Measurements from ENCODE around the gene TXK.
A peak's percentile ranks its signal among the peaks of the same experiment; 100 is the strongest.

TXK gene

DNA sequence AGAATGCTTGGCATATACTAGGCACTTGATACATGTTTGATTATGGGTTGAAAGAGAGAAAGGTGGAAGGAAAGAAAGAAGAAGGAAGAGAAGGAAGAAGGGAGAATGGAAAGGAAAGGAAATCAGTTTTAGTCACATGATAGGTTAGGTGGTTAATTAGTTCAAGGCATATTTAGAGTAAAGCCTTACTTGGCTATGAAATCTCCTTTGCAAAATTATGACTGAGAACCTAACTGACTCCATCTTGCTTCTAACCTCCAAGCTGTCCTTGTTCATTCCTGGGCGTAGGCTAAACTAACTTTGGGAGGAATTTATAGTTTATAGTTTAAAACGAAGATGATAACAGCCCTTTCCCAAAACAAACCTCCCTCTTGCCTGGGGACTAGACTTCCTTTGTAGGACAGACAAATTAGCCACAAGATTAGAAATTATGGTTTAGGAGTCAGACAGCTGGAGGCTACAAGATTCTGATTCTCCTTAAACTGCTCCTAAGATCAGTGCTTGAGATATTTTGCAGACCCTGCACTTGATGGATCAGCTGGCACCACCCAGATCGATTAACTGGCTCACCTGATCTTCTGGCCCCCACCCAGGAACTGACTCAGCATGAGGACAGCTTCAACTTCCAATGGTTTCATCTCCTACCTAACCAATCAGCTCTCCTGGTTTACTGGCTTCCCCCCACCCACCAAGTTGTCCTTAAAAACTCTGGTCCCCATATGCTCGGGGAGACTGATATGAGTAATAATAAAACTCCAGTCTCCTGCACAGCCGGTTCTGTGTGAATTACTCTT is 55.0 kb downstream of the TXK start:
- no peaks in the 10 kb centered on the region for H3K9me3 Mint-ChIP-seq
- ATAC-seq (replicated peaks) (no peak), DNase-seq (no peak)
- H3K36me3 Mint-ChIP-seq (ENCODE audit: insufficient read depth) = peaks cover 32% of the 10 kb centered on the region
- H3K27ac Mint-ChIP-seq = peak overlapping the region in 1 of 2 donors; percentile 47
- peaks cover 11% of the 10 kb centered on the region in 2 donors for H3K4me1 Mint-ChIP-seq (ENCODE audit: low read depth in 2 of 2)
- peaks cover 0 to 5% of the 10 kb centered on the region in 2 donors for H3K27me3 Mint-ChIP-seq
- H3K4me3 Mint-ChIP-seq = no peak overlapping the region

DNA sequence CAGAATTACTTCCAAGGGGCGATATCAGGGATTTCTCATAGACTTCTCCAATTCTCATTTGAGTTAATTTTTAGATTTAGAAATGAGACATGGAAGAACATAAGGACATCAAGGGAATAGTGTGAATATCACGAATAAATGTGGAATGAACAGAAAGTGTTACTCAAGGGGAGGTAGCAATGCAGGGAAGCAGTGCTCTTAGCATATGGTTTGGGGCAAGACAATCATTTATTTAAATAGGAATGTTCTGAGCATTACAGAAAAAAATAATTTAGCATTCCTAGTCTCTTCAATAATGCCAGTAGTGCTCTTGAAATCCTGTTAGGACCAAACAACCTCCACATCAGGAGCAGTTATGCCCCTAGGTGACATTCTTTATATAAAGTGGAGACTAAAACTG is 55.6 kb downstream of the TXK start:
- DNase-seq (no peak), ATAC-seq (replicated peaks) (no peak)
- peaks cover 11% of the 10 kb centered on the region in 2 donors for H3K4me1 Mint-ChIP-seq (ENCODE audit: low read depth in 2 of 2)
- H3K9me3 Mint-ChIP-seq = no peaks in the 10 kb centered on the region
- H3K4me3 Mint-ChIP-seq = no peak overlapping the region
- H3K27ac Mint-ChIP-seq = no peak overlapping the region
- peaks cover 0 to 5% of the 10 kb centered on the region in 2 donors for H3K27me3 Mint-ChIP-seq
- peaks cover 33% of the 10 kb centered on the region for H3K36me3 Mint-ChIP-seq (ENCODE audit: insufficient read depth)

DNA sequence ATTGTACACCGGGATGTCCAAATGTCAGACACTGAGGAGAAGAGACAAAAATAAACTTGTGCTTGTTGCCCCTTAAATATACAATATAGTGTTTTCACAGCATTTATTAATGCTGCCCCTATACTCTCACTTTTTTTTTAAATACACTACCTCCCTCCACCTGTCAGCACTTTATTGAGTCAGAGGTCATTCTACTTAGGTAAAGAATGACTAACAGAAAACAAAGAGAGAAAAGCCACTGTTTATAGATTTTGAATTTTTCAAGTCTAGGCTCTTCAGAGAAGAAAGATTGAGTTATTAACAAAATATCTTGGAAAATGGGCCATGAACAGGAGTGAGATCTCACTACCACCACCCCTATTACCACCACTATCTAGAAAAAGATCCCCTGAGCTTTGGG is 59.4 kb downstream of the TXK start:
- DNase-seq = no peak
- H3K9me3 Mint-ChIP-seq = no peaks in the 10 kb centered on the region
- H3K4me1 Mint-ChIP-seq (ENCODE audit: low read depth in 2 of 2) = peaks cover 4 to 5% of the 10 kb centered on the region in 2 donors
- ATAC-seq (replicated peaks) = no peak
- H3K27ac Mint-ChIP-seq = no peak overlapping the region
- H3K27me3 Mint-ChIP-seq = peaks cover 0 to 5% of the 10 kb centered on the region in 2 donors
- peaks cover 47% of the 10 kb centered on the region for H3K36me3 Mint-ChIP-seq (ENCODE audit: insufficient read depth)
- no peak overlapping the region for H3K4me3 Mint-ChIP-seq

DNA sequence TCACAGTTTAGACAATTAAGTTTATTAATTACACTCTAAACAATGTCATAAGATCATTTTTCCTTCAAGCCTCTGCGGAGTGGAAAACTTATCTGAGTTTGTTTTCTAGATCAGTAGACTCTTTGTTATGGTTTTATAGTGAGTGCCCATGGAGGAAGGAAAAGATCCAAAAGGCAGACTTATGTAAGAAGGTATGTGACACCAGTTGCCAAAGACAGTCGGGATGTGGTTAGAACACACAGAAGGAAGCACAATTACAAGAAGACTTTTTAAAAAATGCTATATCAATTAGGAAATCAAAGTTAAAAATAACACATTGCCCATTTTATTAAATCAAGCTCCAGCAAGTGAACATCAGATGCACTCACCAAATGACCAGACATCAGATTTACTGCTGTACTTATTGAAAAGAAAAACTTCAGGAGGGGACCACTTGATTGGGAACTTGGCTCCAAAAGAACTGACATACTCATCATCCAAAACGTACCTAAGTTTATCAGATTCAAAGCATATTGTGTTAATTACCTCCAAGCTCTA is 60.4 kb downstream of the TXK start:
- Mint-ChIP-seq H3K4me3 (no peak overlapping the region), H3K4me1 (ENCODE audit: low read depth in 2 of 2) (peaks cover 0 to under 1% of the 10 kb centered on the region in 2 donors), H3K27ac (no peak overlapping the region), H3K27me3 (peaks cover 0 to 5% of the 10 kb centered on the region in 2 donors), H3K36me3 (ENCODE audit: insufficient read depth) (peaks cover 55% of the 10 kb centered on the region), H3K9me3 (no peaks in the 10 kb centered on the region)
- DNase-seq = no peak
- no peak for ATAC-seq (replicated peaks)

DNA sequence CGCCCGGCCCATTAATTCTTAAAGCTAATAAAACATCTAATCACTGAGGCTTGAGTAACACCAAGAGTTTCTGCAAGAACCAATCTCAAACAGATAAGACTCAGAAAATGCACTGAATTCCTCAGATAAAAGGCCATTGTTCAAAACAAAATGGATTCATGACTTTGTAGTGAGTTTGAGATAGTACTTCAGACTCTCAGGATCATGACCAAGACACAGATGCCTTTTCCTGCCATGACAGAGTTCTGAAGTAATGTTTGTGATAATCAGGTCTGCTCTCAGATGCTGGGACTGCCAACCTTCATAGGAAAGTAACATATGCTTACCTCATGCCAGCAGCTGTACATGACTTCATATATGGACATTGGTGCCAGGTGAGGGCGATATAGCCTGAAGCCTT is 62.9 kb downstream of the TXK start:
- no peaks in the 10 kb centered on the region for H3K9me3 Mint-ChIP-seq
- no peak overlapping the region for H3K4me3 Mint-ChIP-seq
- H3K27ac Mint-ChIP-seq = no peak overlapping the region
- H3K36me3 Mint-ChIP-seq (ENCODE audit: insufficient read depth) = peaks cover 64% of the 10 kb centered on the region
- DNase-seq = no peak
- H3K4me1 Mint-ChIP-seq (ENCODE audit: low read depth in 2 of 2) = no peaks in the 10 kb centered on the region
- peaks cover 0 to 5% of the 10 kb centered on the region in 2 donors for H3K27me3 Mint-ChIP-seq
- ATAC-seq (replicated peaks) = no peak

DNA sequence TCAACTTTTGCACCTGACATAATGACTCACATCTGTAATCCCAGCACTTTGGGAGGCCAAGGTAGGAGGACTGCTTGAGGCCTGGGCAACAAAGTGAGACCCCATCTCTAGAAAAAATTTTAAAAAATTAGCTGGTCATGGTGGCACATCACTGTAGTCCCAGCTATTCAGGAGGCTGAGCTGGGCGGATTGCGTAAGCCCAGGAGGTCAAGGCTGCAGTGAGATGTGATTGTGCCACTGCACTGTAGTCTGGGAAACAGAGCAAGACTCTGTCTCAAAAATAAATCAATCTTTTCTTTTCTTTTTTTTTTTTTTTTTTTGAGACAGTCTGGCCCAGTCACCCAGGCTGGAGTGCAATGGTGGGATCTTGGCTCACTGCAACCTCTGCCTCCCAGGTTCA is 65.0 kb downstream of the TXK start:
- Mint-ChIP-seq H3K27me3 (no peaks in the 10 kb centered on the region), H3K4me1 (ENCODE audit: low read depth in 2 of 2) (peaks cover 0 to 5% of the 10 kb centered on the region in 2 donors), H3K9me3 (no peaks in the 10 kb centered on the region), H3K36me3 (ENCODE audit: insufficient read depth) (peaks cover 55% of the 10 kb centered on the region), H3K4me3 (no peak overlapping the region), H3K27ac (no peak overlapping the region)
- DNase-seq (no peak), ATAC-seq (replicated peaks) (no peak)

DNA sequence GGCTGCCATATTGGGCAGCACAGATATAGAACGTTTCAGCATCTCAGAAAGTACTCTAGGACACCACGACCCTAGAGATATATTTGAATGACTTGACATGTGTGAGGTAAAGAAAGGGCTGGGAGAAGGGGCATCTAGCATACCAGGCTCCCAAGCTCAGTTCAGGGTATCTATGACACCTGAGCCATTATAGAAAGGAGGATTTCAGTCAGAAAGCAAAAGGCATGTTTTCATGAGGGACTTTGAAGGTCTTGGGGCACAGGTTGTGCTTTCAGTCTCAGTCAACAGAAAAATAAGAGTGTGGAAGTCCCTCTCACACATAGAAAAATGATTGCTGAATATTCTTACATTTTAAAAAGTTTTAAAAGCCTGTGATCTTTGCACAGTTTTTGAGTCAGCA is 65.9 kb downstream of the TXK start:
- Mint-ChIP-seq H3K27ac (no peak overlapping the region), H3K4me3 (no peak overlapping the region), H3K4me1 (ENCODE audit: low read depth in 2 of 2) (peaks cover 0 to 5% of the 10 kb centered on the region in 2 donors), H3K36me3 (ENCODE audit: insufficient read depth) (peaks cover 54% of the 10 kb centered on the region), H3K9me3 (no peaks in the 10 kb centered on the region), H3K27me3 (no peaks in the 10 kb centered on the region)
- ATAC-seq (replicated peaks) (no peak), DNase-seq (no peak)

DNA sequence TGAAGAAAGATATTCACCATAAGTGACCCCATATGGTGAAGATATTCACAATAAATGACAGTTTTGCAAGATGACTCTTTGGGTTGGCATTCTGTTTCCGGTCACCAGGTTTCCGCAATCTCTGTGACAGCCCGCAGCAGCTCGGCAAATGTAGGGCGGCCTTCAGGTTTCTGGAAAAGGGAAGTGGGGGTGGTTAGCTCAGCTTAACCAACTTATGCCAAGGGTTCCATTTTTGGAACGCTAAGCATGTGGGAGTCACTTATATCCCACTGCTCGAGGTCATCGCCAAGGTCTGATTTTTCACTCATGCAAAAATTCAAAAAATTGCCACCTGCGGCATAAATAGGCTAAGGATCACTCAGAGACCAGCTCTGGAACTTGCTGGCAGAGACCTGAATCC is 66.5 kb downstream of the TXK start:
- Mint-ChIP-seq H3K4me1 (ENCODE audit: low read depth in 2 of 2) (peaks cover 0 to 5% of the 10 kb centered on the region in 2 donors), H3K9me3 (no peaks in the 10 kb centered on the region), H3K4me3 (no peak overlapping the region), H3K36me3 (ENCODE audit: insufficient read depth) (peaks cover 48% of the 10 kb centered on the region), H3K27ac (no peak overlapping the region), H3K27me3 (no peaks in the 10 kb centered on the region)
- DNase-seq (no peak), ATAC-seq (replicated peaks) (no peak)

DNA sequence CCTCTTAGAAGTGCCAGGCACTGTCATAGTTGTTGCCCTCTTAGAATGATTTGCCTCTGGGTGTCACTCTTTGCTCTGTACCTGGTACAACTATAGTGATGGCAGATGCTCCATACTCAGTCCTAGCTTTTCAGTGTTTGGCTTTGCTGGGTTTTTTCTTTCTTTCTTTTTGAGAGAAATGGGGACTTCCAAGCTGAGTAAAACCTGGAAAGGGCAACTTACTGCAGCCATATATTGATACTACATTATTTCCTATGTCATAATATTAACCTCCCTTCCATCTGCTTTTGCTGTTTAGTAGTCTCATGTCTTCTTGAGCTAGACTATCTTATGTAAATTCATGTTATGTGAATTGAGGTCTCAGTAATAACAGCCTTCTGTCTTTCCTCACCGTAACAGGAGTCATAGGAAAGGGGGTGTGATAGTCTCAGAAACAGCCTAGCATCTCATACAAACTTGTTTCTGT is 68.4 kb downstream of the TXK start:
- no peak overlapping the region for H3K27ac Mint-ChIP-seq
- DNase-seq = no peak

DNA sequence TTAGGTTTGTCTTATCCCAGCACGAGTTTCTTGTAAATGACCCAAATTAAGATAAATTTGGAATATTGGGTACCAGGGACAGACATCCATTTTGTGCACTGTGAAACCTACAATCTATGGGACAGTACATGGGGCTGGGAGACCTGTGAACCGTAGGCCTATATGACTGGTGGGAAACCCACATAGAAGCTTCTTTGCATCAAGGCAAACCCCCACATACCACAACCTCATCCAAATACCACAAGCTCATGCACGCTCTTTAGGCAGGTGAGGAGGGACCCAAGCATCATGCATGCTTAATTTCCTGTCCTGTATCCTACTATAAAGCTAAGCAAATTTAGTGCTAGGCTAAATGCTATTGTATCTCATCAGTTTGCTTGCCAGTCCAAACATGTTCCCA is 69.7 kb downstream of the TXK start:
- Mint-ChIP-seq H3K9me3 (peaks cover 0 to 4% of the 10 kb centered on the region in 2 donors), H3K27me3 (peaks cover 0 to 28% of the 10 kb centered on the region in 2 donors), H3K27ac (peak overlapping the region in 1 of 2 donors; percentile 9), H3K4me1 (ENCODE audit: low read depth in 2 of 2) (peaks cover 2 to 5% of the 10 kb centered on the region in 2 donors), H3K36me3 (ENCODE audit: insufficient read depth) (peaks cover 24% of the 10 kb centered on the region), H3K4me3 (no peak overlapping the region)
- DNase-seq (no peak), ATAC-seq (replicated peaks) (peak; percentile 54)

More for the DNA sequence above, 68.4 kb downstream of the TXK start:
- H3K36me3 Mint-ChIP-seq (ENCODE audit: insufficient read depth) = peaks cover 35% of the 10 kb centered on the region
- H3K4me1 Mint-ChIP-seq (ENCODE audit: low read depth in 2 of 2) = peaks cover 2 to 5% of the 10 kb centered on the region in 2 donors
- ATAC-seq (replicated peaks) = no peak
- peaks cover 0 to 18% of the 10 kb centered on the region in 2 donors for H3K27me3 Mint-ChIP-seq
- peaks cover 0 to 1% of the 10 kb centered on the region in 2 donors for H3K9me3 Mint-ChIP-seq
- no peak overlapping the region for H3K4me3 Mint-ChIP-seq

DNA sequence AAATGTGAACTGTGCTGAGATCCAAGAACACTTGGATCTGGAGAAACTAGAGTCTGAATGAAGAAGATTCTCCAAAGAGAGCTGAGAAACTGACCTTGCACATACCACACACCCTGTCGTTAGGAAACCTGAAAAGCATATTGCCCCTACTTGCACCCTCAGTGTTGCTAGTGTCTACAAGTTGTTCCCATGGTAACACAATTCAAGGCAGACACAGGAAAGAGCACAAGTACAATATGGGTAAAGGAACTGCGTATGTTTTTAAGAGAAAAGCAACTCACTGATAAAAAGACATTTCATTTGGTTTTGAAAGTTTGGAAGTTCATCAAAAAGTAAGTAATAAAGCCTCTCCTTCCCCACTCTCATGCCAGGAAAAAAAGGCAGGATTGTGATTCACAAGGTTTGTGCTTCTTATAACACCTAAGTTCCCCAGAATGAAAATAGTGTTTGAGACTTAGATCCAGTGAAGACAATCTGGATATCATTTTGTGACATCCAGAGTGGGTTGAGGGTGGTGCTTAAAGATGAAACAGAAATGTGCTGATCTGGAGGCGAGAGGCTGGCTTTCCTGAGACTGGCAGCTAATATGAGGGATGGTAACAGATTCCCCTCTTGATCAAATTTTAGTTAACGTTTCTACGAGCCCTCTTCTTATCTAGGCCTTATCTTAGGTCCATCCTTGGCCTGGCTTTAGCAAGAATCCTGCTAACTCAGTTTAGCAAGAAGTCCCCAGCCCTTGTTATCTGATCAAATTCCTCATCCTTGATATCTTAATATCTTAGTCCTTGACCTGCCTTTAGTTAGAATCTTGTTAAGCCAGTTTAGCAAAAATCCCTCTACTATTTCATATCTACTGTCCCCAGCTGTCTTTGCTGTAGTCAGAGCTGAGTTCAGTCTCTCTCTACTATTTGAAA is 75.2 kb downstream of the TXK start:
- H3K27ac Mint-ChIP-seq = peak overlapping the region; percentile 6 to 15
- H3K36me3 Mint-ChIP-seq (ENCODE audit: insufficient read depth) = no peaks in the 10 kb centered on the region
- ATAC-seq (replicated peaks) = peak; percentile 68
- no peak overlapping the region for H3K4me3 Mint-ChIP-seq
- peaks cover 5 to 7% of the 10 kb centered on the region in 2 donors for H3K4me1 Mint-ChIP-seq (ENCODE audit: low read depth in 2 of 2)
- peaks cover 0 to 28% of the 10 kb centered on the region in 2 donors for H3K27me3 Mint-ChIP-seq
- no peak for DNase-seq
- peaks cover 0 to 4% of the 10 kb centered on the region in 2 donors for H3K9me3 Mint-ChIP-seq

DNA sequence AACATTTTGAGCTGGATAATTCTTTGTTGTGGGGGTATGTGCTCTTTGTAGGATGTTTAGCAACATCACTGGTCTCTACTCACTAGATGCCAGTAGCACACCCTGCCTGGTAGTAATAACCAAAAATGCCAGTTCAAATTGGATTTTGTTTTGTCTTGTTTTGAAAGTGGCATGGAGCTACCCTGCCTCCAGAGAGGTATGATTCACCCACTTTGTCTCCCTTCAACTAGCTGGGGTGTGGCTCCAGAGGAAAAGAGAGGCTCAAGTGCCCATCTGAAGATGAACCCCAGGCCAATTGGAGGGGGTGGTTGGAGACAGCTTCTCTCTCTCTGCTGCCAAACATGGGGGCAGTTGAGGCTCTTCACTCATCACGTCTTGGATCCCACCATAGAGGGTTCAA is 83.0 kb downstream of the TXK start:
- Mint-ChIP-seq H3K4me3 (no peak overlapping the region), H3K36me3 (ENCODE audit: insufficient read depth) (peaks cover 6% of the 10 kb centered on the region), H3K27ac (no peak overlapping the region), H3K4me1 (ENCODE audit: low read depth in 2 of 2) (peaks cover 25% of the 10 kb centered on the region in 2 donors), H3K9me3 (no peaks in the 10 kb centered on the region), H3K27me3 (peaks cover 3 to 24% of the 10 kb centered on the region in 2 donors)
- DNase-seq = no peak
- no peak for ATAC-seq (replicated peaks)

DNA sequence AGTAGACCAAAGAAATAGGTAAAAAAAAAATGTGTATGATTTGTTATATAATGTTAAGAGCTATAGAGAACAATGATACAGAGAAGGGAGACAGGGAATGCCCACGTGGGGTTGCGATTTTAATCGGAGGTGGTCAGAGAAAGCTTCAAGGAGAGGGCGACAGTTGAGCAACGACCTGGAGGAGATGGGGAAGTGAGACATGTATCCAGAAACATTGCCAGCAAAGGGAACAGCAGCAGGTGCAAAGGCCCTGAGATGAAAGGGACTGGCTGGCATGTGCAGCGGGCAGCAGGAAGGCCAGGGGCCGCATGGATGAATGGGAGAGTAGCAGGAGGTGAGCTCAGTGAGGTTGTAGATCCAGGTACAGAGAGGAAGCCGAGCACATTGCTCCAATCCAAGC is 84.6 kb downstream of the TXK start:
- DNase-seq (no peak), ATAC-seq (replicated peaks) (no peak)
- no peak overlapping the region for H3K4me3 Mint-ChIP-seq
- H3K4me1 Mint-ChIP-seq (ENCODE audit: low read depth in 2 of 2) = peaks cover 32 to 35% of the 10 kb centered on the region in 2 donors
- peaks cover 10 to 29% of the 10 kb centered on the region in 2 donors for H3K27me3 Mint-ChIP-seq
- H3K9me3 Mint-ChIP-seq = no peaks in the 10 kb centered on the region
- H3K27ac Mint-ChIP-seq = no peak overlapping the region
- peaks cover 6% of the 10 kb centered on the region for H3K36me3 Mint-ChIP-seq (ENCODE audit: insufficient read depth)
